Peyer's patch (tissue), 4 donors: Measurements from ENCODE around the gene GPC5. TPM values are rescaled to one million over a fixed set of nuclear protein-coding genes. Genes with fewer than 3 reads are reported as not detected.

Experiments used
- DNase-seq, 3 donors: peaks; one replicate each; pipeline ENCODE4 v3.0.0-alpha.2; 2017 to 2019
- H3K27ac ChIP-seq, 4 donors: fragments of 200-600 bp; sonication (generic); one replicate each; pipeline ENCODE4 v1.5.1; 2016 to 2019
- H3K27me3 ChIP-seq, 2 donors: fragments of 200-600 bp; sonication (generic); one replicate each; pipeline ENCODE4 v1.5.1; 2019
- H3K36me3 ChIP-seq, 3 donors: fragments of 200-600 bp; sonication (generic); one replicate each; pipeline ENCODE4 v1.5.1; 2016 to 2019
- H3K4me1 ChIP-seq, 4 donors: fragments of 200-600 bp; sonication (generic); one replicate each; pipeline ENCODE4 v1.5.1; 2016 to 2019
- H3K4me3 ChIP-seq, 4 donors: fragments of 200-600 bp; sonication (generic); 1 replicate in 3 of 4; 2 replicates in 1 of 4; pipeline ENCODE4 v1.5.1; 2016 to 2019; ENCODE audit warnings: mild to moderate bottlenecking in 1 of 4
- H3K9me3 ChIP-seq, 4 donors: fragments of 200-600 bp; sonication (generic); one replicate each; pipeline ENCODE4 v1.5.1; 2016 to 2019; ENCODE audit warnings: mild to moderate bottlenecking in 1 of 4
- POLR2A ChIP-seq, 2 donors: fragments of 450-650 bp; IDR thresholded peaks; one replicate each; pipeline ENCODE4 v1.5.1; 2017; ENCODE audit warnings: antibody characterized with exemption in 2 of 2, mild to moderate bottlenecking in 2 of 2, moderate library complexity in 2 of 2
- total RNA-seq, 4 donors: library from RNA; depleted of rRNA; stranded (reverse); fragments of >200 nt; gene quantifications; one replicate each; pipeline ENCODE4 v1.1.0, GENCODE V29; 2016
- TF ChIP-seq, protein P1 (sequence below), 6 experiments: fragments of 450-650 bp in 4 of 6; fragments of 200-600 bp in 2 of 6; sonication (generic) in 1 of 6; IDR thresholded peaks; one replicate each; pipeline ENCODE4 v1.5.1; 2017 to 2019; ENCODE audit warnings: antibody characterized with exemption in 6 of 6, mild to moderate bottlenecking in 3 of 6, moderate library complexity in 1 of 6

GPC5 gene
- total RNA-seq, 4 donors from 2014 or later, result 4.1 TPM; not detected in 3

DNA sequence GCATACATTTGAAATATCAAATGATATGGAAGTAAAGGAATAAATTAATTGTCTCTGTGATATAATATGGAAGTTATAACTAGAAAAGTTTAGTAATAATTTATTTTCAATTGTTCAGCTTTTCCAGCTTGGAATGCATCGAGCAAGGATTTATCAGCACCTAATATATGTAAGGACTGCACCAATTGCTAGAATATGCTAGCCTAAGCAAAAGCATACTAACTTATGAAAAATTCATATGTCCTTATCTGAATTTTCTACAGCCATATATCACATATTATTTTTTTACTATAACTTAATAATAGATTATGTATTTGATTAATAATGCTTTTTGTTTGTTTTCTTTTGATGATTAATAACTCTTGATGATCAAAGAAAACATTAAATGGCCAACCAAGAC lies 979.0 kb downstream of the GPC5 start:
- no peak for DNase-seq
- Histone ChIP-seq H3K4me3 (no peak overlapping the region), H3K36me3 (no peaks in the 10 kb centered on the region), H3K4me1 (no peaks in the 10 kb centered on the region), H3K9me3 (no peaks in the 10 kb centered on the region), H3K27ac (no peak overlapping the region), H3K27me3 (no peaks in the 10 kb centered on the region)
- no peak for TF ChIP-seq POLR2A (IDR thresholded peaks at IDR 0.05)
- TF ChIP-seq, protein P1, sequence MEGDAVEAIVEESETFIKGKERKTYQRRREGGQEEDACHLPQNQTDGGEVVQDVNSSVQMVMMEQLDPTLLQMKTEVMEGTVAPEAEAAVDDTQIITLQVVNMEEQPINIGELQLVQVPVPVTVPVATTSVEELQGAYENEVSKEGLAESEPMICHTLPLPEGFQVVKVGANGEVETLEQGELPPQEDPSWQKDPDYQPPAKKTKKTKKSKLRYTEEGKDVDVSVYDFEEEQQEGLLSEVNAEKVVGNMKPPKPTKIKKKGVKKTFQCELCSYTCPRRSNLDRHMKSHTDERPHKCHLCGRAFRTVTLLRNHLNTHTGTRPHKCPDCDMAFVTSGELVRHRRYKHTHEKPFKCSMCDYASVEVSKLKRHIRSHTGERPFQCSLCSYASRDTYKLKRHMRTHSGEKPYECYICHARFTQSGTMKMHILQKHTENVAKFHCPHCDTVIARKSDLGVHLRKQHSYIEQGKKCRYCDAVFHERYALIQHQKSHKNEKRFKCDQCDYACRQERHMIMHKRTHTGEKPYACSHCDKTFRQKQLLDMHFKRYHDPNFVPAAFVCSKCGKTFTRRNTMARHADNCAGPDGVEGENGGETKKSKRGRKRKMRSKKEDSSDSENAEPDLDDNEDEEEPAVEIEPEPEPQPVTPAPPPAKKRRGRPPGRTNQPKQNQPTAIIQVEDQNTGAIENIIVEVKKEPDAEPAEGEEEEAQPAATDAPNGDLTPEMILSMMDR (IDR thresholded peaks at IDR 0.05), result no peak

DNA sequence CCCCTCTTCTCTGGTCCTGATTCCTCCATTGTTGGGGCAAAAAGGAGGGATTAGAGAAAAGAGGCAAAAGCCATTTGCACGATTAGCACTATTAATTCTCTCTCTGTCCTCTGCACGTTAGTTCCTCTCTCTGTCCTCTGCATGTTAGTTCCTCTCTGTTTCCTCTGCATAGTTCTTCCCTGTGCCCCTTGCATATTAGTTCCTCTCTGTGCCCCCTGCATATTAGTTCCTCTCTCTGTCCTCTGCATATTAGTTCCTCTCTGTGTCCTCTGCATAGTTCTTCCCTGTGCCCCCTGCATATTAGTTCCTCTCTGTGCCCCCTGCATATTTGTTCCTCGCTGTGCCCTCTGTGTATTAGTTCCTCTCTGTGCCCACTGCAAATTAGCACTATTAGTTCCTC lies 981.0 kb downstream of the GPC5 start:
- Histone ChIP-seq H3K4me1 (no peaks in the 10 kb centered on the region), H3K27ac (no peak overlapping the region), H3K4me3 (no peak overlapping the region), H3K36me3 (no peaks in the 10 kb centered on the region), H3K27me3 (no peaks in the 10 kb centered on the region), H3K9me3 (no peaks in the 10 kb centered on the region)
- DNase-seq, result no peak
- no peak for TF ChIP-seq POLR2A (IDR thresholded peaks at IDR 0.05)
- TF ChIP-seq, protein P1 (IDR thresholded peaks at IDR 0.05), result no peak

DNA sequence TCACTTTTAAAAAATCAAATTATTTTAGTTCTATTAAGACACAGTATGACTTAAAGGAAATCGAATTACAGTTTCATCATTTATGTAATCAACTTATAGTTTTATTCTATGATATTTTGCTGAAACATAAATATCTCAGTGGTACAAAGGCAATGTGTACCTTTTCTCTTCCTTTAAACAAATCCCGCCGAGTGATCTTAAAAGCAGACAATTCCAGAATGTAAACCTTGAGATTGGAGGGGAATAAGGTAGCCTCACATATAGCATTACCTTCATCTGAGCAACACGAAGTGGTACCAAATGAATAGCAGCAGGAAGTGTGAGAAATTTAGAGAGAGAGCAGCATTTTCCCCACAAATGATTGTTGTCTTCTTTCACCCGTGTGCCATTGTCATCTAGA lies 986.0 kb downstream of the GPC5 start:
- no peak for DNase-seq
- Histone ChIP-seq H3K36me3 (no peaks in the 10 kb centered on the region), H3K27ac (no peak overlapping the region), H3K9me3 (no peaks in the 10 kb centered on the region), H3K27me3 (no peaks in the 10 kb centered on the region), H3K4me3 (no peak overlapping the region), H3K4me1 (no peaks in the 10 kb centered on the region)
- TF ChIP-seq, protein P1 (IDR thresholded peaks at IDR 0.05), result no peak
- no peak for TF ChIP-seq POLR2A (IDR thresholded peaks at IDR 0.05)

DNA sequence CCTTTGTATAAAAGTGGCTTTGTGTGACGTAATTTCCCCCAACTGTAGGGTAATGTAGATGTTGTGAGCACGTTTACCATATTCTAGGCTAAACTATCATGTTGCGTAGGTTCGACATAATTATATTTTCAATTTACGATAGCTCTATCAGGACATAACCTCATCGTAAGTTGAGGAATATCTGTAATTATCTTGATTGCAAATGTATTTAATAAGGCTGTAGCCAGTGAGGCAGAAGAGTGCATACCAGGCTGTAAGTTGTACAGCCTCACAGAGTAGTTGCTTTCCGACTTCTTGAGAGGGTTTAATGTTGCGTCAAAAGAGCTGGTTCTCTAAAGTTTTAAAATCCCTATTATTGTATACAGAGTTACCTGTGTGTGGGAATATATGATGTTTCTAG lies 988.8 kb downstream of the GPC5 start:
- Histone ChIP-seq H3K9me3 (no peaks in the 10 kb centered on the region), H3K4me1 (no peaks in the 10 kb centered on the region), H3K27ac (no peak overlapping the region), H3K4me3 (no peak overlapping the region), H3K27me3 (no peaks in the 10 kb centered on the region), H3K36me3 (no peaks in the 10 kb centered on the region)
- DNase-seq, result no peak
- TF ChIP-seq, protein P1 (IDR thresholded peaks at IDR 0.05), result no peak
- no peak for TF ChIP-seq POLR2A (IDR thresholded peaks at IDR 0.05)

DNA sequence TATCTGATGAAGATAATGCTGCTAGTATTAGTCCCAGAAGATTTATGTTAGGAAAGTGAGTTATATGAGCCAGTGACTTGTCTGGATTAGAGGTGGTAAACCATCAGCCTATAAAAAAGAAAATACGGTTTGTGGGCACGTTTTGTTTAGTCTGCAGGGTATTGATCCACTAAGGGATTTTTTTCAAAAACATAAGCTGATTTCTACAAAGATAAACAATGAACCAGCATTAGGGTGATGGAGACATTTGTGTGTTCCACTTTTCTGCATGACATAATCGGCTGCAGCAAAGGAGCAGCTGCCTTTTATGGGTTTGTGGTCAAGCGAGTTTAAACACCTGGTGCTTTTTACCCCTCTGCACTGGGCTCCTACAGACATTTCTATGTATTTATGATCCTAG lies 991.8 kb downstream of the GPC5 start:
- Histone ChIP-seq H3K4me1 (no peaks in the 10 kb centered on the region), H3K36me3 (no peaks in the 10 kb centered on the region), H3K27me3 (no peaks in the 10 kb centered on the region), H3K4me3 (no peak overlapping the region), H3K27ac (no peak overlapping the region), H3K9me3 (no peaks in the 10 kb centered on the region)
- no peak for DNase-seq
- TF ChIP-seq, protein P1 (IDR thresholded peaks at IDR 0.05), result no peak
- TF ChIP-seq POLR2A (IDR thresholded peaks at IDR 0.05), result no peak

DNA sequence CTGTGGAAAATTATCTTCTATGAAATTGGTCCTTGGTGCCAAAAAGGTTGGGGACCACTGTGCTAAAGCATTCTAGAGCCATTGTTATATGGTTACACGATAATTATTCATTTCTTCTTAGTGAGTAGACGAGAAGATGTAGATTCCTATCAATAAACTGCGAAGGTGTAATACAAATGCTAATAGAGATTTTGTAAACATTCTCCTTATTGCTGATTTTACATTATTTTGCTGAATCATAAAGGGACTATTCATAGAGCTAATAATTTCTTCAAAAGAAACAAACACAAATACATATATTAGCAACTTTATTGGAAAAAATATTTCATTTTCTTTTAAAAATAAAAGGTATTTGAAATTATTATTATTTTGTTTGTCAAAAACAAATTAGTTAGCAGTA lies 1005.2 kb downstream of the GPC5 start:
- Histone ChIP-seq H3K9me3 (no peaks in the 10 kb centered on the region), H3K27ac (no peak overlapping the region), H3K27me3 (no peaks in the 10 kb centered on the region), H3K36me3 (no peaks in the 10 kb centered on the region), H3K4me1 (no peaks in the 10 kb centered on the region), H3K4me3 (no peak overlapping the region)
- DNase-seq, result no peak
- TF ChIP-seq POLR2A (IDR thresholded peaks at IDR 0.05), result no peak
- TF ChIP-seq, protein P1 (IDR thresholded peaks at IDR 0.05), result no peak
